HuH-7.5 (cell line): ENCODE measurements around the gene SLC16A4.

Experiments used
- DNase-seq: peaks from one replicate; pipeline ENCODE4 v3.0.0; 2011; ENCODE audit warnings: low spot score

The SLC16A4 gene

GRCh38 chr1:110356379-110356778 lies 34.4 kb downstream of the SLC16A4 start:
- DNase-seq = no peak

GRCh38 chr1:110355321-110355720 lies 35.5 kb downstream of the SLC16A4 start:
- no peak for DNase-seq

GRCh38 chr1:110350360-110350759 lies 40.5 kb downstream of the SLC16A4 start:
- DNase-seq = no peak

GRCh38 chr1:110348771-110349170 lies 42.1 kb downstream of the SLC16A4 start:
- DNase-seq = no peak

GRCh38 chr1:110348050-110348449 lies 42.8 kb downstream of the SLC16A4 start:
- no peak for DNase-seq

GRCh38 chr1:110347182-110347893 lies 43.5 kb downstream of the SLC16A4 start:
- DNase-seq = no peak

- no peak for DNase-seq
These were observed 44.1 kb downstream of the SLC16A4 start for GRCh38 chr1:110346690-110347089.

GRCh38 chr1:110345480-110345879 lies 45.3 kb downstream of the SLC16A4 start:
- no peak for DNase-seq

- DNase-seq = no peak
These were observed 46.7 kb downstream of the SLC16A4 start for GRCh38 chr1:110344152-110344551.

- no peak for DNase-seq
These were observed 47.6 kb downstream of the SLC16A4 start for GRCh38 chr1:110343249-110343648.

- no peak for DNase-seq
These were observed 48.9 kb downstream of the SLC16A4 start for GRCh38 chr1:110341872-110342331.

- no peak for DNase-seq
These were observed 49.5 kb downstream of the SLC16A4 start for GRCh38 chr1:110341146-110341871.

GRCh38 chr1:110340207-110340468 lies 50.7 kb downstream of the SLC16A4 start:
- no peak for DNase-seq

- peak; percentile 24 for DNase-seq
These were observed 51.2 kb downstream of the SLC16A4 start for GRCh38 chr1:110339407-110340206.

- peak; percentile 88 for DNase-seq
These were observed 51.9 kb downstream of the SLC16A4 start, which contains the start of gene RBM15 for GRCh38 chr1:110338886-110339406. TSS of gene RBM15 (plus strand) at chr1:110339377. CDS start at chr1:110339406, 29 bp downstream.

- peak; percentile 84 for DNase-seq
These were observed 52.4 kb downstream of the SLC16A4 start for GRCh38 chr1:110338309-110338885.

GRCh38 chr1:110337704-110338308 lies 53.0 kb downstream of the SLC16A4 start:
- DNase-seq = peak; percentile 34

- DNase-seq = no peak
These were observed 54.4 kb downstream of the SLC16A4 start for GRCh38 chr1:110336300-110337039.

- no peak for DNase-seq
These were observed 55.6 kb downstream of the SLC16A4 start for GRCh38 chr1:110335265-110335664.

- no peak for DNase-seq
These were observed 62.1 kb downstream of the SLC16A4 start for GRCh38 chr1:110328700-110329099.

GRCh38 chr1:110328274-110328673 lies 62.6 kb downstream of the SLC16A4 start:
- no peak for DNase-seq
